H1 (cell line): Measurements from ENCODE around the gene ELOF1. TPM values are rescaled to one million over a fixed set of nuclear protein-coding genes. Genes with fewer than 3 reads are reported as not detected.

Source experiments
- CHD1 ChIP-seq: IDR thresholded peaks from 2 replicates; pipeline ENCODE4 v1.6.1; 2012; ENCODE audit warnings: low read depth, low read length, improper control_type of control experiment
- HDAC2 ChIP-seq, 2 experiments: fragments of 300-600 bp in 1 of 2; sonication (generic) in 1 of 2; IDR thresholded peaks; 2 replicates each; pipeline ENCODE4 v1.6.1; 2011 to 2012; ENCODE audit warnings: low read depth in 2 of 2, low read length in 2 of 2, mild to moderate bottlenecking in 2 of 2, moderate library complexity in 2 of 2, borderline replicate concordance in 1 of 2, inconsistent platforms in 1 of 2
- SIRT6 ChIP-seq: IDR thresholded peaks from one replicate; pipeline ENCODE4 v1.7.1; 2012; ENCODE audit warnings: low read length, inconsistent platforms
- polyA plus RNA-seq, 7 experiments: library from polyadenylated mRNA; depleted of rRNA in 3 of 7; stranded (reverse) in 5 of 7; unstranded in 2 of 7; fragments of >200 nt in 5 of 7; fragments of 200-250 nt in 2 of 7; gene quantifications; 1 replicate in 5 of 7; 2 replicates in 1 of 7; 4 replicates in 1 of 7; pipeline versions ENCODE4 v1.2.1 to v1.2.3, GENCODE V29; 2011 to 2013; ENCODE audit warnings: missing spikeins in 2 of 7, mixed read lengths in 2 of 7
- total RNA-seq: library from RNA; stranded (reverse); fragmentation: NEBNext Ultra II Directional; extraction: Animal tissue kit (Norgen Biotek cat#: 25700); gene quantifications from 2 replicates; pipeline ENCODE4 v1.2.1, GENCODE V29; 2021

Gene ELOF1
- total and polyA plus RNA-seq, 2 of the 8 experiments (the other 6 are each of a cell fraction or from before 2014, with no cell fraction given) = 84.2 to 101 TPM

DNA sequence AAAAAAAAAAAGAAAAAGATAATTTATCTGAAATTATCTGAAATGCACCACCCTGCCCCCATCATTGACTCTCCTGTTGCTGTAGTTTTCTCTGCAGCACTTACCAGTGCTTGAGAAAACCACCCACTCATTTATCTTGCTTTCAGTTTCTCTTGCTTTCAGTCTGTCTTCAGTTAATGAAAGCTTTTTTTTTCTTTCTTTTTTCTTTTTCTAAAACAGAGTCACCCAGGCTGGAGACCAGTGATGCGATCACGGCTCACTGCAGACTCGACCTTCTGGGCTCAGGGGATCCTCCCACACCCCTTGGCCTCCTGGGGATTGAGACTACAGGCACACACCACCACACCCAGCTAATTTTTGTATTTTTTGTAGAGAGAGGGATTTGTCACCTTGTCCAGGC is 22.7 kb upstream of the ELOF1 start (continued):
- no peak for TF ChIP-seq HDAC2 (IDR thresholded peaks at IDR 0.05; ENCODE audit: borderline replicate concordance in 1 of 2, low read depth in 2 of 2, low read length in 2 of 2)
- no peak for TF ChIP-seq SIRT6
- no peak for TF ChIP-seq CHD1
